Fibroblast of skin of scalp (primary cell): Measurements from ENCODE around the gene CYP21A2.

Experiments
- DNase-seq: peaks from one replicate; pipeline ENCODE4 v3.0.0-alpha.2; 2013

Gene CYP21A2

GRCh38 chr6:32083812-32084768 is 45.9 kb downstream of the CYP21A2 start:
- no peak for DNase-seq

- no peak for DNase-seq
Observed at GRCh38 chr6:32084780-32085179, 46.6 kb downstream of the CYP21A2 start.

- no peak for DNase-seq
Observed at GRCh38 chr6:32085759-32086459, 47.7 kb downstream of the CYP21A2 start.

GRCh38 chr6:32086661-32087573 is 48.7 kb downstream of the CYP21A2 start:
- DNase-seq, result peak; percentile 69

- DNase-seq, result peak; percentile 81
Observed at GRCh38 chr6:32087574-32088486, 49.6 kb downstream of the CYP21A2 start.

GRCh38 chr6:32088487-32089049 is 50.4 kb downstream of the CYP21A2 start:
- DNase-seq, result no peak

GRCh38 chr6:32089082-32089828 is 51.0 kb downstream of the CYP21A2 start:
- DNase-seq, result no peak
